K562 treated with DMSO at 1 percent for 12 hours (cell line): ENCODE measurements around the gene RCBTB2. TPM values are rescaled to one million over a fixed set of nuclear protein-coding genes. Genes with fewer than 3 reads are reported as not detected.

ENCODE experiments used
- total RNA-seq: library from RNA; unstranded; fragments of 300-600 nt; gene quantifications from 2 replicates; pipeline ENCODE4 v1.2.3, GENCODE V29; 2022; ENCODE audit not compliant: insufficient read depth

The RCBTB2 gene
- 1.5 and 3.6 TPM in 2 replicates for total RNA-seq

GRCh38 chr13:48532506-48533499 is at the start of gene RCBTB2:
RCBTB2 (minus strand) TSS chr13:48533080; CDS start chr13:48521939, 11,141 bp downstream.

Other genes starting within 250 kb of the RCBTB2 start
- gene RB1, start 229.3 kb downstream of the RCBTB2 start, total RNA-seq, result 4.9 and 21.9 TPM in 2 replicates
- gene LPAR6, start 120.0 kb downstream of the RCBTB2 start, total RNA-seq, result not detected in 2 replicates
- not detected in 2 replicates for gene CYSLTR2, start 120.8 kb upstream of the RCBTB2 start, total RNA-seq